HEK293 (cell line): ENCODE measurements around the gene ASCC2.

ENCODE experiments used
- CTCF ChIP-seq: fragments of 450-650 bp; formaldehyde crosslinking; IDR thresholded peaks from 2 replicates; pipeline ENCODE4 v1.5.1; 2016; ENCODE audit warnings: missing biosample characterization, missing genetic modification characterization
- KLF7 ChIP-seq: fragments of 450-650 bp; formaldehyde crosslinking; IDR thresholded peaks from 2 replicates; pipeline ENCODE4 v1.5.1; 2016; ENCODE audit warnings: missing biosample characterization, missing genetic modification characterization, borderline replicate concordance
- SP2 ChIP-seq: fragments of 450-650 bp; formaldehyde crosslinking; IDR thresholded peaks from 2 replicates; pipeline ENCODE4 v1.5.1; 2016; ENCODE audit warnings: missing biosample characterization, missing genetic modification characterization
- ZBTB10 ChIP-seq: fragments of 450-650 bp; formaldehyde crosslinking; IDR thresholded peaks from 2 replicates; pipeline ENCODE4 v1.5.1; 2016; ENCODE audit warnings: missing biosample characterization, missing genetic modification characterization
- ZBTB48 ChIP-seq: fragments of 450-650 bp; formaldehyde crosslinking; IDR thresholded peaks from 2 replicates; pipeline ENCODE4 v1.5.1; 2016; ENCODE audit warnings: missing biosample characterization, missing genetic modification characterization

- TF ChIP-seq KLF7 (tag by site-specific recombination) (no peak), ZBTB48 (tag by site-specific recombination) (no peak), CTCF (tag by site-specific recombination) (no peak), SP2 (no peak), ZBTB10 (no peak)
Measured at GRCh38 chr22:29827091-29827490, 11.0 kb downstream of the ASCC2 start.
